ENCODE results near the gene POGLUT3. TPM values are rescaled to one million over a fixed set of nuclear protein-coding genes. Genes with fewer than 3 reads are reported as not detected.

The POGLUT3 gene, protein sequence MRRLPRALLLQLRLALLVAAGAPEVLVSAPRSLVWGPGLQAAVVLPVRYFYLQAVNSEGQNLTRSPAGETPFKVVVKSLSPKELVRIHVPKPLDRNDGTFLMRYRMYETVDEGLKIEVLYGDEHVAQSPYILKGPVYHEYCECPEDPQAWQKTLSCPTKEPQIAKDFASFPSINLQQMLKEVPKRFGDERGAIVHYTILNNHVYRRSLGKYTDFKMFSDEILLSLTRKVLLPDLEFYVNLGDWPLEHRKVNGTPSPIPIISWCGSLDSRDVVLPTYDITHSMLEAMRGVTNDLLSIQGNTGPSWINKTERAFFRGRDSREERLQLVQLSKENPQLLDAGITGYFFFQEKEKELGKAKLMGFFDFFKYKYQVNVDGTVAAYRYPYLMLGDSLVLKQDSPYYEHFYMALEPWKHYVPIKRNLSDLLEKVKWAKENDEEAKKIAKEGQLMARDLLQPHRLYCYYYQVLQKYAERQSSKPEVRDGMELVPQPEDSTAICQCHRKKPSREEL
- total RNA-seq (1 to 10 TPM; 7.2 to 7.6 TPM), polyA plus RNA-seq (10 to 100 TPM; 11.0 to 12.3 TPM)

- H3K36me3 ChIP-seq (ENCODE audit: insufficient read depth, low read length), result no peaks in the 10 kb centered on the region
- intact Hi-C loops (cut with micrococcal nuclease), result loop anchor here (10.0 kb wide), 2 partner anchors 167 to 273 kb away; partner anchors contain the start of genes ATM, DDX10 and NPAT
- H3K27ac ChIP-seq (ENCODE audit: low read depth, low read length), result peak within 1 kb of the TSS; percentile 90
- DNase-seq, result peak; percentile 38 to 61 (median 46)
- H3K9me3 Mint-ChIP-seq, result peaks cover 0 to 2% (median 0%) of the 10 kb centered on the region in 8 donors
- H3K4me3 Mint-ChIP-seq, result peak within 1 kb of the TSS; percentile 97 to 100 (median 100)
- peaks cover 17 to 32% (median 28%) of the 10 kb centered on the region in 4 donors for H3K4me1 Mint-ChIP-seq
- H3K27me3 ChIP-seq (ENCODE audit: insufficient read depth, low read length), result no peaks in the 10 kb centered on the region
- H3K9me3 ChIP-seq (ENCODE audit: control insufficient read depth in 1 of 2, low read length in 2 of 2), result no peaks in the 10 kb centered on the region
- POLR2A ChIA-PET (ENCODE audit: partially characterized antibody), result interaction anchor here (0.7 to 3.6 kb wide), 5 partner anchors 8 to 376 kb away, joined by 3 to 43 read pairs (median 6); partner anchors contain the start of genes ACAT1, C11orf65 and DDX10
- CTCF ChIA-PET (ENCODE audit: partially characterized antibody), result interaction anchor here (0.6 kb wide), 1 partner anchor 371 kb away, joined by 3 read pairs; no protein-coding TSS in a partner anchor
- H3K36me3 Mint-ChIP-seq, result peaks cover 4% of the 10 kb centered on the region in 2 donors
- H3K4me3 ChIP-seq (ENCODE audit: low read length in 2 of 2), result peak within 1 kb of the TSS; percentile 54 to 77
- no peaks in the 10 kb centered on the region for H3K27me3 Mint-ChIP-seq
- peaks cover 11% of the 10 kb centered on the region for H3K4me1 ChIP-seq (ENCODE audit: insufficient read depth, low read length)
- peak within 1 kb of the TSS; percentile 93 to 100 (median 100) for H3K27ac Mint-ChIP-seq
Observed at GRCh38 chr11:108498046-108498815, at the start of gene POGLUT3. POGLUT3 (minus strand) TSS chr11:108498384; CDS start chr11:108498366, 18 bp downstream.

DNA sequence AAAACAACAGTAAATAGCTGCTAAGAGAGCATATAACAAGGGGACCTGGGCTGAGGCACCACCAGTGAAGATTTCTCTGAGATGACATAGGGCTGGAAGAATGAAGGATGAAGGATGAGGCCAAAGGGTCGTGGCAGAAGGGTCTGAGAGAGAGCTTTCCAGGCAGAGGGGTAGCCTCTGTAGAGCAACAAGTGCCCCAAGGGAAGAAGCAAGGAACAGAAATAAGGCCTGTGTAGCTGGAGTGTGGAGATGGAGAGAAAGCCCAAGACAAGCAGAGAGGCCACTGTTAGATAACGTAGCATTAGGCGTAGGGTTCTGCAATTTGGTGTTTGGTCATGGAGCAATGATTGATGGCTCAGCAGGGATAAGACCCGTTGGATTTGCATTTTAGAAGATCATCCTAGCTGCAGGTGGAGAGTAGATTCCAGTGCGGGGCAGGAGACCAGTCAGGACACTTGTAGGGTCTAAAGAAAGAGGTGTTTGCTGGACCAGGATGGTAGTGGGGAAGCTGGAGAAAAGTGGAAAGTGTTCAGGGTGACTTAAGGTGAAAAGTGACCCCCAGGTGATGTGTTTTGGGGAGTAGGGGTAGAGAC, 47.8 kb upstream of the POGLUT3 start:
- ChIA-PET POLR2A (ENCODE audit: partially characterized antibody) (no interaction called here), CTCF (ENCODE audit: partially characterized antibody) (no interaction called here)
- peaks cover 0 to 2% of the 10 kb centered on the region in 2 donors for H3K27me3 Mint-ChIP-seq
- Histone ChIP-seq H3K9me3 (ENCODE audit: control insufficient read depth in 1 of 2, low read length in 2 of 2) (no peaks in the 10 kb centered on the region), H3K27ac (ENCODE audit: low read depth, low read length) (no peak overlapping the region), H3K4me3 (ENCODE audit: low read length in 2 of 2) (no peak overlapping the region), H3K4me1 (ENCODE audit: insufficient read depth, low read length) (no peaks in the 10 kb centered on the region), H3K36me3 (ENCODE audit: insufficient read depth, low read length) (no peaks in the 10 kb centered on the region), H3K27me3 (ENCODE audit: insufficient read depth, low read length) (no peaks in the 10 kb centered on the region)
- peaks cover 0 to 1% (median 0%) of the 10 kb centered on the region in 4 donors for H3K4me1 Mint-ChIP-seq
- intact Hi-C loops (cut with micrococcal nuclease), result no loop called here
- no peaks in the 10 kb centered on the region for H3K36me3 Mint-ChIP-seq
- no peak overlapping the region for H3K4me3 Mint-ChIP-seq
- H3K9me3 Mint-ChIP-seq, result no peaks in the 10 kb centered on the region
- no peak for DNase-seq
- no peak overlapping the region for H3K27ac Mint-ChIP-seq

DNA sequence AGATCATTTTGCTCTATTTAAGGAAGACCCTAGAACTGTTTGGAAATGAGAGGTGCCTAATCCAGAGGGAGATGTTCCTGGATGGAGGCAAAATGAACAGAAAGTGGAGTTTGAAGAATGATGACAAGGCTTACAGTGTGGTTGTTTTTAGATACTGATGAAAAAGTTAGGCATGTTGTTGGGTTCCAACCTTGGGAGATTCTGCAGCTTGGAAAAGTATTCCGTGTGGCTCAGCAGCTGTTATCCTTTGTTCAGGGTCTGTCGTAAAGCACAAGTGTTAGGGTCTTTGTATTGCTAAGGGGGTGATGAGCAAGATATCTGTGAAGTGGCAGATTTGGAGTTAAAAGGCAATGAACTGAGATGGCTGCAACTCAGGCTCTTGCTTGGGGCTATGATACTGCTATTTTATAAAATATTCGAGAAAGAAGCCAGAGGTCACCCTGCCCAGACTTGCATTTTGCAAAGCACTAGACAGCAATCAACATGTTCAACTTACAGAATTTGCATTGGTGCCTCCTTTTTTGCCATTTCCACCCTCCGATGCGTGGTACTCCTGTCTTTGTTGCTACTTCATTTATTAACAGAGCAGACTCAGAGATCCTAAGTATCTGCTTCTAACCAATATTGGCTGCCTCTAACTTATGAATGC, 45.3 kb upstream of the POGLUT3 start:
- Mint-ChIP-seq H3K9me3 (no peaks in the 10 kb centered on the region), H3K27ac (peak overlapping the region in 1 of 7 donors; percentile 5), H3K4me1 (peaks cover 0 to 2% (median 0%) of the 10 kb centered on the region in 4 donors), H3K36me3 (no peaks in the 10 kb centered on the region), H3K4me3 (no peak overlapping the region), H3K27me3 (peaks cover 0 to 2% of the 10 kb centered on the region in 2 donors)
- CTCF ChIA-PET (ENCODE audit: partially characterized antibody), result interaction anchor here (1.2 kb wide), 1 partner anchor 125 kb away, joined by 4 read pairs; no protein-coding TSS in a partner anchor
- intact Hi-C loops (cut with micrococcal nuclease), result no loop called here
- Histone ChIP-seq H3K4me1 (ENCODE audit: insufficient read depth, low read length) (no peaks in the 10 kb centered on the region), H3K4me3 (ENCODE audit: low read length in 2 of 2) (no peak overlapping the region), H3K27me3 (ENCODE audit: insufficient read depth, low read length) (no peaks in the 10 kb centered on the region), H3K36me3 (ENCODE audit: insufficient read depth, low read length) (no peaks in the 10 kb centered on the region), H3K27ac (ENCODE audit: low read depth, low read length) (no peak overlapping the region), H3K9me3 (ENCODE audit: control insufficient read depth in 1 of 2, low read length in 2 of 2) (no peaks in the 10 kb centered on the region)
- DNase-seq, result no peak
- POLR2A ChIA-PET (ENCODE audit: partially characterized antibody), result no interaction called here

- no peaks in the 10 kb centered on the region for H3K9me3 Mint-ChIP-seq
- H3K4me3 Mint-ChIP-seq, result no peak overlapping the region
- peaks cover 0 to 2% of the 10 kb centered on the region in 2 donors for H3K27me3 Mint-ChIP-seq
- no peaks in the 10 kb centered on the region for H3K36me3 Mint-ChIP-seq
- H3K4me1 ChIP-seq (ENCODE audit: insufficient read depth, low read length), result no peaks in the 10 kb centered on the region
- H3K4me3 ChIP-seq (ENCODE audit: low read length in 2 of 2), result no peak overlapping the region
- no peaks in the 10 kb centered on the region for H3K36me3 ChIP-seq (ENCODE audit: insufficient read depth, low read length)
- DNase-seq, result no peak
- POLR2A ChIA-PET (ENCODE audit: partially characterized antibody), result no interaction called here
- intact Hi-C loops (cut with micrococcal nuclease), result no loop called here
- no peaks in the 10 kb centered on the region for H3K9me3 ChIP-seq (ENCODE audit: control insufficient read depth in 1 of 2, low read length in 2 of 2)
- H3K4me1 Mint-ChIP-seq, result peaks cover 0 to 3% (median 1%) of the 10 kb centered on the region in 4 donors
- CTCF ChIA-PET (ENCODE audit: partially characterized antibody), result no interaction called here
- no peak overlapping the region for H3K27ac ChIP-seq (ENCODE audit: low read depth, low read length)
- H3K27ac Mint-ChIP-seq, result no peak overlapping the region
- no peaks in the 10 kb centered on the region for H3K27me3 ChIP-seq (ENCODE audit: insufficient read depth, low read length)
Observed at GRCh38 chr11:108541531-108541930, 43.3 kb upstream of the POGLUT3 start.

DNA sequence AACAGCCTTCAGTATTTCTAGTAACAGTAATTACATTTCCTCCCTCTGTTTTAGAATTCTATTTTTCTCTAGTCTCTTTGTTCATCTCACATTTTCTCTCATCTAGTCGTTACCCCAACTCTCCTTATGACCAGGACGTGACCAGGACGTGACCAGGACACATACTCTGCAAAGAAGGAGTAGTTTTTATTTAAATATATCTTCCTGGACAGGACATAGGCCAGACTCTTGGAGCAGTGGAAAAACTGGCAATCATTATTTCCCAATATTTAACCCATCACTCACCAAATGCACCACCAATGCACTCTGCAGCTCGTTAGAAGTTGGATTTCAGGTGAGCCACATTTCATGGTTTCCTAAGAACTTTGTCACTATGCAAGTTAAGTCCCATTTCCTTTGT, 40.3 kb upstream of the POGLUT3 start:
- no peak overlapping the region for H3K27ac Mint-ChIP-seq
- H3K9me3 Mint-ChIP-seq, result no peaks in the 10 kb centered on the region
- H3K27ac ChIP-seq (ENCODE audit: low read depth, low read length), result no peak overlapping the region
- H3K36me3 Mint-ChIP-seq, result peaks cover 0 to 3% of the 10 kb centered on the region in 2 donors
- no peaks in the 10 kb centered on the region for H3K27me3 Mint-ChIP-seq
- no peaks in the 10 kb centered on the region for H3K9me3 ChIP-seq (ENCODE audit: control insufficient read depth in 1 of 2, low read length in 2 of 2)
- H3K4me1 ChIP-seq (ENCODE audit: insufficient read depth, low read length), result no peaks in the 10 kb centered on the region
- ChIA-PET POLR2A (ENCODE audit: partially characterized antibody) (no interaction called here), CTCF (ENCODE audit: partially characterized antibody) (no interaction called here)
- no peak overlapping the region for H3K4me3 Mint-ChIP-seq
- intact Hi-C loops (cut with micrococcal nuclease), result no loop called here
- no peak for DNase-seq
- no peak overlapping the region for H3K4me3 ChIP-seq (ENCODE audit: low read length in 2 of 2)
- H3K27me3 ChIP-seq (ENCODE audit: insufficient read depth, low read length), result no peaks in the 10 kb centered on the region
- no peaks in the 10 kb centered on the region for H3K36me3 ChIP-seq (ENCODE audit: insufficient read depth, low read length)
- peaks cover 0 to 3% (median 1%) of the 10 kb centered on the region in 4 donors for H3K4me1 Mint-ChIP-seq

DNA sequence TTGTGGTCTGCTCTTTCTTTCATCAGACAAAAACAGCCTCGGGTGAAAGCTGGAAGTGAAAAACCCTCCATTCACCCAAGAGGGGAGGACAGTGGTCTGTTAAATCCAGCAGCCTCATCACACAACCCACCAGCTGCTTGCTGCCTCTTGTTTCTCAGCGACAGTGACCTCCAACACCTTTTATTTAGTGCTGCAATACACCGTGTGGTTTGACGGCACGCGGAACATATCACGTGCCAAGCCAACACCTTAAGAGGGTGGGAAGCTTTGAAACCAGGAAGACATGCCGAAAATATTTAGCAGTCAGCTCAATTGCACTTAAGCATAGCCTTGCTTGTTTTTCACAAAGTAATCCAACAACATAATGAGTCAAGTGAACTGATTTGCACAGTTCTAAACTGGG, 39.8 kb upstream of the POGLUT3 start:
- no peak overlapping the region for H3K27ac ChIP-seq (ENCODE audit: low read depth, low read length)
- H3K9me3 ChIP-seq (ENCODE audit: control insufficient read depth in 1 of 2, low read length in 2 of 2), result no peaks in the 10 kb centered on the region
- Mint-ChIP-seq H3K27ac (no peak overlapping the region), H3K9me3 (no peaks in the 10 kb centered on the region), H3K27me3 (no peaks in the 10 kb centered on the region), H3K36me3 (peaks cover 0 to 3% of the 10 kb centered on the region in 2 donors), H3K4me1 (peaks cover 0 to 3% (median 1%) of the 10 kb centered on the region in 4 donors), H3K4me3 (peak overlapping the region in 2 of 8 donors; percentile 6 to 27)
- no peaks in the 10 kb centered on the region for H3K4me1 ChIP-seq (ENCODE audit: insufficient read depth, low read length)
- H3K4me3 ChIP-seq (ENCODE audit: low read length in 2 of 2), result no peak overlapping the region
- intact Hi-C loops (cut with micrococcal nuclease), result no loop called here
- H3K27me3 ChIP-seq (ENCODE audit: insufficient read depth, low read length), result no peaks in the 10 kb centered on the region
- DNase-seq, result peak in 1 of 5 donors; percentile 2
- ChIA-PET POLR2A (ENCODE audit: partially characterized antibody) (no interaction called here), CTCF (ENCODE audit: partially characterized antibody) (no interaction called here)
- H3K36me3 ChIP-seq (ENCODE audit: insufficient read depth, low read length), result no peaks in the 10 kb centered on the region
